HepG2 (cell line): ENCODE measurements around the gene XIAP. TPM values are rescaled to one million over a fixed set of nuclear protein-coding genes. Genes with fewer than 3 reads are reported as not detected.

Source experiments
- ARHGAP35 ChIP-seq: sonication (generic); formaldehyde crosslinking; IDR thresholded peaks from 2 replicates; pipeline ENCODE4 v1.9.0; 2022; ENCODE audit warnings: mild to moderate bottlenecking, inconsistent platforms, moderate library complexity, missing genetic modification reagents, borderline replicate concordance
- CHCHD3 ChIP-seq: sonication (generic); formaldehyde crosslinking; IDR thresholded peaks from 2 replicates; pipeline ENCODE4 v1.8.0; 2022; ENCODE audit warnings: mild to moderate bottlenecking, missing genetic modification reagents, moderate library complexity
- KIAA2018 ChIP-seq: sonication (generic); formaldehyde crosslinking; IDR thresholded peaks from 2 replicates; pipeline ENCODE4 v1.5.0; 2020; ENCODE audit warnings: mild to moderate bottlenecking, missing genetic modification reagents, borderline replicate concordance
- PCBP2 ChIP-seq: fragments of 200-400 bp; formaldehyde crosslinking; optimal IDR thresholded peaks from 2 replicates; pipeline ENCODE3; 2018; ENCODE audit warnings: low read length, low read depth; ENCODE audit not compliant: poor library complexity, severe bottlenecking
- PHF21A ChIP-seq: sonication (generic); formaldehyde crosslinking; IDR thresholded peaks from 2 replicates; pipeline ENCODE4 v1.5.0; 2020; ENCODE audit warnings: mild to moderate bottlenecking, missing genetic modification reagents
- PHF8 ChIP-seq: sonication (generic); formaldehyde crosslinking; IDR thresholded peaks from 2 replicates; pipeline ENCODE4 v1.5.0; 2020; ENCODE audit warnings: missing genetic modification reagents
- POLR2G ChIP-seq: fragments of 200-400 bp; formaldehyde crosslinking; IDR thresholded peaks from 2 replicates; pipeline ENCODE4 v1.6.1; 2018; ENCODE audit warnings: mild to moderate bottlenecking, low read depth, low read length, moderate library complexity
- TBL1XR1 ChIP-seq: fragments of 150-350 bp; IDR thresholded peaks from 2 replicates; pipeline ENCODE4 v1.6.1; 2014; ENCODE audit warnings: borderline replicate concordance, low read length; ENCODE audit not compliant: partially characterized antibody
- ZBTB8A ChIP-seq: sonication (generic); formaldehyde crosslinking; IDR thresholded peaks from 2 replicates; pipeline ENCODE4 v1.4.0; 2020; ENCODE audit warnings: mild to moderate bottlenecking, low read depth, missing genetic modification reagents, borderline replicate concordance
- ZFY ChIP-seq: sonication (generic); formaldehyde crosslinking; IDR thresholded peaks from 2 replicates; pipeline ENCODE4 v1.4.0; 2020; ENCODE audit warnings: missing genetic modification reagents
- ZNF331 ChIP-seq: sonication (generic); formaldehyde crosslinking; IDR thresholded peaks from 2 replicates; pipeline ENCODE4 v1.4.0; 2020; ENCODE audit warnings: missing genetic modification reagents
- ZSCAN29 ChIP-seq: sonication (generic); formaldehyde crosslinking; conservative IDR thresholded peaks from 2 replicates; pipeline ENCODE4 v1.4.0; 2020; ENCODE audit warnings: mild to moderate bottlenecking, missing genetic modification reagents
- polyA plus RNA-seq, 8 experiments: library from polyadenylated mRNA; depleted of rRNA in 3 of 8; stranded (reverse) in 7 of 8; unstranded in 1 of 8; fragments of >200 nt; fragmentation: Illumina TruSeq in 4 of 8; extraction: Trizol in 4 of 8; gene quantifications; 2 replicates each; pipeline versions ENCODE4 v1.2.1 to v1.2.3, GENCODE V29; 2011 to 2016; ENCODE audit warnings: low read depth in 4 of 8, missing spikeins in 1 of 8, mixed read lengths in 1 of 8; ENCODE audit not compliant: insufficient read depth in 1 of 8
- total RNA-seq, 5 experiments: library from RNA; depleted of rRNA; stranded (reverse); fragments of >200 nt; fragmentation: Illumina TruSeq; extraction: Trizol; gene quantifications; 2 replicates each; pipeline ENCODE4 v1.2.3, GENCODE V29; 2016; ENCODE audit warnings: low read depth in 1 of 5
- TF ChIP-seq, protein P1 (sequence below): sonication (generic); formaldehyde crosslinking; IDR thresholded peaks from 2 replicates; pipeline ENCODE4 v1.4.0; 2020; ENCODE audit warnings: missing genetic modification reagents, borderline replicate concordance
- TF ChIP-seq, protein P2 (sequence below): sonication (generic); formaldehyde crosslinking; IDR thresholded peaks from 2 replicates; pipeline ENCODE4 v1.5.0; 2020; ENCODE audit warnings: mild to moderate bottlenecking, missing genetic modification reagents, moderate library complexity
- TF ChIP-seq, protein P3 (sequence below): sonication (generic); formaldehyde crosslinking; IDR thresholded peaks from 2 replicates; pipeline ENCODE4 v1.4.0; 2020; ENCODE audit warnings: missing genetic modification reagents, mild to moderate bottlenecking, borderline replicate concordance

Gene XIAP
- total and polyA plus RNA-seq, 2 of the 13 experiments (the other 11 are each of a cell fraction or from before 2014, with no cell fraction given) = 12.9 to 29.5 TPM

GRCh38 chrX:123962794-123963373 is 103.0 kb downstream of the XIAP start (continued):
- TF ChIP-seq CHCHD3 (no peak), PCBP2 (no peak), TBL1XR1 (peak; percentile 30), ZFY (peak; percentile 55), PHF21A (no peak), ZSCAN29 (CRISPR knock-in tag) (no peak), ZBTB8A (CRISPR knock-in tag) (no peak), ARHGAP35 (no peak), ZNF331 (CRISPR knock-in tag) (no peak), PHF8 (CRISPR knock-in tag) (no peak), KIAA2018 (no peak), POLR2G (peak; percentile 56)
- TF ChIP-seq, protein P1, sequence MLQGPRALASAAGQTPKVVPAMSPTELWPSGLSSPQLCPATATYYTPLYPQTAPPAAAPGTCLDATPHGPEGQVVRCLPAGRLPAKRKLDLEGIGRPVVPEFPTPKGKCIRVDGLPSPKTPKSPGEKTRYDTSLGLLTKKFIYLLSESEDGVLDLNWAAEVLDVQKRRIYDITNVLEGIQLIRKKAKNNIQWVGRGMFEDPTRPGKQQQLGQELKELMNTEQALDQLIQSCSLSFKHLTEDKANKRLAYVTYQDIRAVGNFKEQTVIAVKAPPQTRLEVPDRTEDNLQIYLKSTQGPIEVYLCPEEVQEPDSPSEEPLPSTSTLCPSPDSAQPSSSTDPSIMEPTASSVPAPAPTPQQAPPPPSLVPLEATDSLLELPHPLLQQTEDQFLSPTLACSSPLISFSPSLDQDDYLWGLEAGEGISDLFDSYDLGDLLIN (CRISPR knock-in tag) = no peak
- TF ChIP-seq, protein P2, sequence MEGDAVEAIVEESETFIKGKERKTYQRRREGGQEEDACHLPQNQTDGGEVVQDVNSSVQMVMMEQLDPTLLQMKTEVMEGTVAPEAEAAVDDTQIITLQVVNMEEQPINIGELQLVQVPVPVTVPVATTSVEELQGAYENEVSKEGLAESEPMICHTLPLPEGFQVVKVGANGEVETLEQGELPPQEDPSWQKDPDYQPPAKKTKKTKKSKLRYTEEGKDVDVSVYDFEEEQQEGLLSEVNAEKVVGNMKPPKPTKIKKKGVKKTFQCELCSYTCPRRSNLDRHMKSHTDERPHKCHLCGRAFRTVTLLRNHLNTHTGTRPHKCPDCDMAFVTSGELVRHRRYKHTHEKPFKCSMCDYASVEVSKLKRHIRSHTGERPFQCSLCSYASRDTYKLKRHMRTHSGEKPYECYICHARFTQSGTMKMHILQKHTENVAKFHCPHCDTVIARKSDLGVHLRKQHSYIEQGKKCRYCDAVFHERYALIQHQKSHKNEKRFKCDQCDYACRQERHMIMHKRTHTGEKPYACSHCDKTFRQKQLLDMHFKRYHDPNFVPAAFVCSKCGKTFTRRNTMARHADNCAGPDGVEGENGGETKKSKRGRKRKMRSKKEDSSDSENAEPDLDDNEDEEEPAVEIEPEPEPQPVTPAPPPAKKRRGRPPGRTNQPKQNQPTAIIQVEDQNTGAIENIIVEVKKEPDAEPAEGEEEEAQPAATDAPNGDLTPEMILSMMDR (CRISPR knock-in tag) = no peak
- TF ChIP-seq, protein P3, sequence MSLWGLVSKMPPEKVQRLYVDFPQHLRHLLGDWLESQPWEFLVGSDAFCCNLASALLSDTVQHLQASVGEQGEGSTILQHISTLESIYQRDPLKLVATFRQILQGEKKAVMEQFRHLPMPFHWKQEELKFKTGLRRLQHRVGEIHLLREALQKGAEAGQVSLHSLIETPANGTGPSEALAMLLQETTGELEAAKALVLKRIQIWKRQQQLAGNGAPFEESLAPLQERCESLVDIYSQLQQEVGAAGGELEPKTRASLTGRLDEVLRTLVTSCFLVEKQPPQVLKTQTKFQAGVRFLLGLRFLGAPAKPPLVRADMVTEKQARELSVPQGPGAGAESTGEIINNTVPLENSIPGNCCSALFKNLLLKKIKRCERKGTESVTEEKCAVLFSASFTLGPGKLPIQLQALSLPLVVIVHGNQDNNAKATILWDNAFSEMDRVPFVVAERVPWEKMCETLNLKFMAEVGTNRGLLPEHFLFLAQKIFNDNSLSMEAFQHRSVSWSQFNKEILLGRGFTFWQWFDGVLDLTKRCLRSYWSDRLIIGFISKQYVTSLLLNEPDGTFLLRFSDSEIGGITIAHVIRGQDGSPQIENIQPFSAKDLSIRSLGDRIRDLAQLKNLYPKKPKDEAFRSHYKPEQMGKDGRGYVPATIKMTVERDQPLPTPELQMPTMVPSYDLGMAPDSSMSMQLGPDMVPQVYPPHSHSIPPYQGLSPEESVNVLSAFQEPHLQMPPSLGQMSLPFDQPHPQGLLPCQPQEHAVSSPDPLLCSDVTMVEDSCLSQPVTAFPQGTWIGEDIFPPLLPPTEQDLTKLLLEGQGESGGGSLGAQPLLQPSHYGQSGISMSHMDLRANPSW = no peak
